Measurements from ENCODE around the gene SMPDL3A. TPM values are rescaled to one million over a fixed set of nuclear protein-coding genes. Genes with fewer than 3 reads are reported as not detected.

The SMPDL3A gene
- total and polyA plus RNA-seq, 9 of the 15 experiments (the other 6 are each of a cell fraction or from before 2014, with no cell fraction given), result 0.14 to 0.91 (median 0.54) TPM

- TF ChIP-seq PRPF4 (IDR thresholded peaks at IDR 0.05; ENCODE audit: insufficient read depth, low read depth, low read length, poor library complexity, severe bottlenecking) (no peak), GTF2E2 (tag; IDR thresholded peaks at IDR 0.05) (peak; percentile 63; the same call in 1 of the 2 replicates)
- 10% methylated on average over 14 of the region's 14 CpGs for WGBS (ENCODE audit: insufficient coverage, low coverage, missing lambda C conversion rate)
- peak overlapping the region; percentile 92 for H3K4me2 ChIP-seq (ENCODE audit: insufficient read depth, low read length)
Measured at GRCh38 chr6:122790028-122790422, 967 bp downstream of the SMPDL3A start.

GRCh38 chr6:122790423-122791309, 1.6 kb downstream of the SMPDL3A start:
- in situ Hi-C loops (cut with MboI) (no loop called here), intact Hi-C loops (cut with micrococcal nuclease) (no loop called here)
- Histone ChIP-seq H2AFZ (ENCODE audit: low read depth, low read length) (peak overlapping the region; percentile 99), H3K27ac (ENCODE audit: extremely low read depth, low read depth, low read length) (no peak overlapping the region), H3K9me3 (replicated peaks; ENCODE audit: control insufficient read depth, insufficient read depth, low read depth, low read length) (no peaks in the 10 kb centered on the region), H3K36me3 (ENCODE audit: control insufficient read depth, insufficient read depth, low read length) (no peaks in the 10 kb centered on the region), H3K9me1 (ENCODE audit: control insufficient read depth, insufficient read depth, low read length) (no peaks in the 10 kb centered on the region), H3K27me3 (ENCODE audit: control insufficient read depth in 2 of 2, insufficient read depth in 2 of 2, low read length in 2 of 2) (peaks cover 2 to 11% of the 10 kb centered on the region in 2 experiments; a peak in 3 of 5 replicates), H3K9ac (ENCODE audit: insufficient read depth in 1 of 2, low read depth in 2 of 2, low read length in 2 of 2) (peak overlapping the region in 1 of 2 experiments; percentile 76; a peak in 1 of 4 replicates), H3K79me2 (ENCODE audit: control insufficient read depth, insufficient read depth, low read length) (no peaks in the 10 kb centered on the region), H3K4me2 (ENCODE audit: insufficient read depth, low read length) (peak overlapping the region; percentile 92), H3K4me1 (replicated peaks in 1 of 2; ENCODE audit: control insufficient read depth in 2 of 2, insufficient read depth in 2 of 2, low read length in 2 of 2) (peaks cover 6 to 9% of the 10 kb centered on the region in 2 experiments; a peak in 4 of 5 replicates), H3K4me3 (peak overlapping the region; percentile 70), H4K20me1 (replicated peaks; ENCODE audit: control insufficient read depth, insufficient read depth, low read length) (no peaks in the 10 kb centered on the region)
- no peak for FAIRE-seq
- TSS peak; percentile 53 for BruUV-seq (replicated peaks)
- peak in 2 of 4 experiments; percentile 19 to 30 for DNase-seq (ENCODE audit: extremely low read depth in 1 of 4, low spot score in 3 of 4)
- ChIA-PET POLR2A (interaction anchor here (0.9 kb wide), 1 partner anchor 11 kb away, joined by 3 read pairs; no protein-coding TSS in a partner anchor), CTCF (ENCODE audit: low intra/inter-chr PET ratio) (no interaction called here)
- WGBS (ENCODE audit: insufficient coverage, low coverage, missing lambda C conversion rate), result 23% methylated on average over 14 of the region's 14 CpGs
- ATAC-seq, result peak; percentile 55
- TF ChIP-seq TCF15 (CRISPR knock-in tag; IDR thresholded peaks at IDR 0.05), result no peak
- TF ChIP-seq ARHGAP35 (IDR thresholded peaks at IDR 0.05; ENCODE audit: partially characterized antibody), result no peak
- TF ChIP-seq ZNF316 (IDR thresholded peaks at IDR 0.05), result peak; percentile 76
- no peak for TF ChIP-seq TSC22D4 (tag; IDR thresholded peaks at IDR 0.05)
- TF ChIP-seq ZC3H4 (CRISPR knock-in tag; IDR thresholded peaks at IDR 0.05; ENCODE audit: borderline replicate concordance), result no peak
- TF ChIP-seq NR2F6 (CRISPR knock-in tag; IDR thresholded peaks at IDR 0.05), result no peak
- 0 out of 4 replicates have a peak, but pooled peaks of 1 of the 2 experiments have one; percentile 6 for TF ChIP-seq RAD21 (CRISPR knock-in tag; conservative IDR thresholded peaks at IDR 0.05 in 1 of 2, IDR thresholded peaks at IDR 0.05 in 1 of 2)
- no peak for TF ChIP-seq RBM34 (IDR thresholded peaks at IDR 0.05; ENCODE audit: borderline replicate concordance, insufficient read depth, low read length)
- TF ChIP-seq ZNF140 (CRISPR knock-in tag; IDR thresholded peaks at IDR 0.05), result no peak
- TF ChIP-seq MAFG (tag; conservative IDR thresholded peaks at IDR 0.05), result peak; percentile 41
- 0 out of 2 replicates have a peak, but pooled peaks have one; percentile 21 for TF ChIP-seq C11orf30 (IDR thresholded peaks at IDR 0.05; ENCODE audit: low read depth)
- no peak for TF ChIP-seq RHOXF2B (CRISPR knock-in tag; conservative IDR thresholded peaks at IDR 0.05)
- TF ChIP-seq TCF7L2 (IDR thresholded peaks at IDR 0.05; ENCODE audit: low read depth, low read length), result no peak

More at GRCh38 chr6:122790028-122790422, 967 bp downstream of the SMPDL3A start:
- FAIRE-seq (no peak), DNase-seq (ENCODE audit: extremely low read depth in 1 of 4, low spot score in 3 of 4) (no peak), ATAC-seq (no peak; the same call in 2 of the 3 replicates)
- H2AFZ ChIP-seq (ENCODE audit: low read depth, low read length), result peak overlapping the region; percentile 99
- no peaks in the 10 kb centered on the region for H3K79me2 ChIP-seq (ENCODE audit: control insufficient read depth, insufficient read depth, low read length)
- peak overlapping the region; percentile 39; the same call in 2 of the 3 replicates for H3K27ac ChIP-seq (ENCODE audit: extremely low read depth, low read depth, low read length)
- H3K36me3 ChIP-seq (ENCODE audit: control insufficient read depth, insufficient read depth, low read length), result no peaks in the 10 kb centered on the region
- no peaks in the 10 kb centered on the region for H4K20me1 ChIP-seq (replicated peaks; ENCODE audit: control insufficient read depth, insufficient read depth, low read length)
- peaks cover 6 to 9% of the 10 kb centered on the region in 2 experiments; a peak in 4 of 5 replicates for H3K4me1 ChIP-seq (replicated peaks in 1 of 2; ENCODE audit: control insufficient read depth in 2 of 2, insufficient read depth in 2 of 2, low read length in 2 of 2)
- H3K27me3 ChIP-seq (ENCODE audit: control insufficient read depth in 2 of 2, insufficient read depth in 2 of 2, low read length in 2 of 2), result peaks cover 2 to 11% of the 10 kb centered on the region in 2 experiments; a peak in 3 of 5 replicates
- intact Hi-C loops (cut with micrococcal nuclease) (no loop called here), in situ Hi-C loops (cut with MboI) (no loop called here)
- no peaks in the 10 kb centered on the region for H3K9me3 ChIP-seq (replicated peaks; ENCODE audit: control insufficient read depth, insufficient read depth, low read depth, low read length)
- H3K9ac ChIP-seq (ENCODE audit: insufficient read depth in 1 of 2, low read depth in 2 of 2, low read length in 2 of 2), result peak overlapping the region; percentile 76 to 93
- POLR2A ChIA-PET, result no interaction called here
- H3K9me1 ChIP-seq (ENCODE audit: control insufficient read depth, insufficient read depth, low read length), result no peaks in the 10 kb centered on the region
- H3K4me3 ChIP-seq, result peak overlapping the region; percentile 70
- CTCF ChIA-PET (ENCODE audit: low intra/inter-chr PET ratio), result no interaction called here
- no TSS peak for BruUV-seq (replicated peaks)
